ENCODE results near the gene BARX1. TPM values are rescaled to one million over a fixed set of nuclear protein-coding genes. Genes with fewer than 3 reads are reported as not detected.
"Not testable (repeated sequence)": the region's sequence is repeated elsewhere in the genome, so short reads cannot be mapped to it uniquely, and the experiment has no call there.

Gene BARX1
- total RNA-seq: not detected

GRCh38 chr9:93955111-93955980, at the start of gene BARX1:
TSS of gene BARX1 (minus strand) at chr9:93955355. CDS start at chr9:93955146, 209 bp downstream.
- DNase-seq: no peak

GRCh38 chr9:94002316-94003140, 47.4 kb upstream of the BARX1 start:
- no peak for DNase-seq

- DNase-seq: no peak
Observed at GRCh38 chr9:93996863-93997262, 41.7 kb upstream of the BARX1 start.

GRCh38 chr9:93996367-93996766, 41.2 kb upstream of the BARX1 start:
- DNase-seq: no peak

GRCh38 chr9:93994545-93994944, 39.4 kb upstream of the BARX1 start:
- DNase-seq: no peak

- DNase-seq: no peak
Observed at GRCh38 chr9:93994132-93994531, 39.0 kb upstream of the BARX1 start.

- DNase-seq: no peak
Observed at GRCh38 chr9:93992830-93993229, 37.7 kb upstream of the BARX1 start.

- no peak for DNase-seq
Observed at GRCh38 chr9:93990448-93990847, 35.3 kb upstream of the BARX1 start.

GRCh38 chr9:93988056-93988455, 32.9 kb upstream of the BARX1 start:
- no peak for DNase-seq

- no peak for DNase-seq
Observed at GRCh38 chr9:93984860-93985259, 29.7 kb upstream of the BARX1 start.

GRCh38 chr9:93983875-93984274, 28.7 kb upstream of the BARX1 start:
- DNase-seq: no peak

- DNase-seq: no peak
Observed at GRCh38 chr9:93979721-93980120, 24.6 kb upstream of the BARX1 start.

- no peak for DNase-seq
Observed at GRCh38 chr9:93978551-93978950, 23.4 kb upstream of the BARX1 start.

- DNase-seq: no peak
Observed at GRCh38 chr9:93976973-93977372, 21.8 kb upstream of the BARX1 start.

- no peak for DNase-seq
Observed at GRCh38 chr9:93976081-93976480, 20.9 kb upstream of the BARX1 start.

GRCh38 chr9:93975262-93975661, 20.1 kb upstream of the BARX1 start:
- DNase-seq: no peak

- no peak for DNase-seq
Observed at GRCh38 chr9:93974151-93974550, 19.0 kb upstream of the BARX1 start.

- not testable (repeated sequence) for DNase-seq
Observed at GRCh38 chr9:93972655-93973054, 17.5 kb upstream of the BARX1 start.

- DNase-seq: no peak
Observed at GRCh38 chr9:93969328-93969661, 14.1 kb upstream of the BARX1 start.

GRCh38 chr9:93968451-93969327, 13.5 kb upstream of the BARX1 start:
- DNase-seq: no peak

GRCh38 chr9:93967020-93967803, 12.1 kb upstream of the BARX1 start:
- no peak for DNase-seq

Data from occipital lobe (tissue), 2 donors.